ENCODE results near the gene CCDC85B. TPM values are rescaled to one million over a fixed set of nuclear protein-coding genes. Genes with fewer than 3 reads are reported as not detected.

Gene CCDC85B
- total RNA-seq, 4 donors from 2014 or later, result 16.0 to 34.3 (median 28.0) TPM

- WGBS, 2 donors, result 0 to 1% methylated on average over 14 to 22 of the region's 78 CpGs
- Histone ChIP-seq H3K4me1 (peaks cover 27 to 68% (median 29%) of the 10 kb centered on the region in 3 donors), H3K36me3 (peaks cover 17 to 50% (median 38%) of the 10 kb centered on the region in 3 donors), H3K9me3 (no peaks in the 10 kb centered on the region), H3K27me3 (no peaks in the 10 kb centered on the region), H3K4me3 (peak within 1 kb of the TSS; percentile 83 to 94 (median 86)), H3K27ac (peak within 1 kb of the TSS; percentile 96 to 98 (median 97))
- peak in 3 of 4 donors; percentile 33 to 77 (median 75) for TF ChIP-seq POLR2A (IDR thresholded peaks at IDR 0.05)
- TF ChIP-seq, protein P1, sequence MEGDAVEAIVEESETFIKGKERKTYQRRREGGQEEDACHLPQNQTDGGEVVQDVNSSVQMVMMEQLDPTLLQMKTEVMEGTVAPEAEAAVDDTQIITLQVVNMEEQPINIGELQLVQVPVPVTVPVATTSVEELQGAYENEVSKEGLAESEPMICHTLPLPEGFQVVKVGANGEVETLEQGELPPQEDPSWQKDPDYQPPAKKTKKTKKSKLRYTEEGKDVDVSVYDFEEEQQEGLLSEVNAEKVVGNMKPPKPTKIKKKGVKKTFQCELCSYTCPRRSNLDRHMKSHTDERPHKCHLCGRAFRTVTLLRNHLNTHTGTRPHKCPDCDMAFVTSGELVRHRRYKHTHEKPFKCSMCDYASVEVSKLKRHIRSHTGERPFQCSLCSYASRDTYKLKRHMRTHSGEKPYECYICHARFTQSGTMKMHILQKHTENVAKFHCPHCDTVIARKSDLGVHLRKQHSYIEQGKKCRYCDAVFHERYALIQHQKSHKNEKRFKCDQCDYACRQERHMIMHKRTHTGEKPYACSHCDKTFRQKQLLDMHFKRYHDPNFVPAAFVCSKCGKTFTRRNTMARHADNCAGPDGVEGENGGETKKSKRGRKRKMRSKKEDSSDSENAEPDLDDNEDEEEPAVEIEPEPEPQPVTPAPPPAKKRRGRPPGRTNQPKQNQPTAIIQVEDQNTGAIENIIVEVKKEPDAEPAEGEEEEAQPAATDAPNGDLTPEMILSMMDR (IDR thresholded peaks at IDR 0.05), result peak; percentile 74 to 95 (median 92)
- DNase-seq, result peak; percentile 84
- intact Hi-C loops (cut with DNase I), result no loop called here
Observed at GRCh38 chr11:65860278-65861164, 30.0 kb upstream of the CCDC85B start, which contains the start of gene MUS81. MUS81 (plus strand) TSS chr11:65860433; CDS start chr11:65860754, 321 bp downstream.

DNA sequence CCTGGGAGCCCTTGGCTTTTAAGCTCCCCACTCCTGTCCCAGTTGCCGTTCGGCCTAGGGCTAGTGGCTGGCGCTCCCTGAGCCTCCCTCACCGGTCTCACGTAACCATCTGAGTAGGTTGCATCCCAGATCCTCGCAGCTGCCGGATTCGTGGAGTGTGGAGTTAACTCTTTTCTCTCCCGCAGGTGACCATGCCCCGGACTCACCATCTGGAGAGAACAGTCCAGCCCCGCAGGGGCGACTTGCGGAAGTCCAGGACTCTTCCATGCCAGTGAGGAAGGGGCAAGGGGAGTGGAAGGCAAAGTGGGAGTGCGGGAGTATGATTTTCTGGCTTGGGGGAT lies 29.3 kb upstream of the CCDC85B start:
- DNase-seq, result no peak
- 0 to 7% methylated on average over 3 to 10 of the region's 14 CpGs for WGBS, 2 donors
- Histone ChIP-seq H3K27me3 (no peaks in the 10 kb centered on the region), H3K4me3 (peak overlapping the region; percentile 83 to 94 (median 86)), H3K4me1 (peaks cover 23 to 61% (median 26%) of the 10 kb centered on the region in 3 donors), H3K36me3 (peaks cover 17 to 50% (median 39%) of the 10 kb centered on the region in 3 donors), H3K27ac (peak overlapping the region; percentile 96 to 98 (median 97)), H3K9me3 (no peaks in the 10 kb centered on the region)
- intact Hi-C loops (cut with DNase I), result no loop called here
- TF ChIP-seq POLR2A (IDR thresholded peaks at IDR 0.05), result no peak
- TF ChIP-seq, protein P1 (IDR thresholded peaks at IDR 0.05), result no peak

DNA sequence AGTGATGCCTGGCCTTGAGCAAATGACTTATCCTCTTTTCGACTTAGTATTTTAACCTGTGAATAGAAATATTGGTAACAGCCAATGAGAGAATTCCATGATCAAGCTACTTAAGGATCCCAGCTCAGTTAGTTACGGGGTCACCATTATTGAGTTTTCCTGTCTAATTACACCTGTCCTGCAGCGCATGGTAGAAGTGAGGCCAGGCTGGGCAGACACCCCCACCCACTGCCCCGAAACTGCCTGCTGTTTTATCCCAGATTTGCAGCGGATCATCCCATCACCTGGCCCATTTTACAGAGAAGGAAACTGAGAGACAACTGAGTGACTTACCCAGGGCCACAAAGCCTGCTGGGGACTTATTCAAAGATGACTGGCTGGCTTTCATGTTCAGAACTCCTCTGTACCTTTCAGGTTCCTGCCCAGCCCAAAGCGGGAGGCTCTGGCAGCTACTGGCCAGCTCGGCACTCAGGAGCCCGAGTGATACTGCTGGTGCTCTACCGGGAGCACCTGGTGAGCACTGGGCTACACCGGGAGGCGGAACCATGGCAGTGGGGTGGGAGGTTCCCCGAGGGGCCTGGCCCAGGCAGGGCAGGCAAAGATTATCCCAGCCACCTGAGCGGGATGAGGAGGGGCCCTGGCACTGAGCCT lies 28.8 kb upstream of the CCDC85B start:
- no peak for DNase-seq
- TF ChIP-seq, protein P1 (IDR thresholded peaks at IDR 0.05), result no peak
- no peak for TF ChIP-seq POLR2A (IDR thresholded peaks at IDR 0.05)
- Histone ChIP-seq H3K4me3 (peak overlapping the region; percentile 83 to 94 (median 86)), H3K27ac (peak overlapping the region; percentile 96 to 98 (median 97)), H3K4me1 (peaks cover 17 to 56% (median 21%) of the 10 kb centered on the region in 3 donors), H3K27me3 (no peaks in the 10 kb centered on the region), H3K36me3 (peaks cover 17 to 52% (median 39%) of the 10 kb centered on the region in 3 donors), H3K9me3 (no peaks in the 10 kb centered on the region)
- WGBS, 2 donors, result 72 to 73% methylated on average over 5 of the region's 13 CpGs
- intact Hi-C loops (cut with DNase I), result no loop called here

GRCh38 chr11:65862191-65862735 lies 28.2 kb upstream of the CCDC85B start:
- H3K4me3 ChIP-seq, result no peak overlapping the region
- intact Hi-C loops (cut with DNase I), result no loop called here
- peak overlapping the region in 3 of 4 donors; percentile 96 to 98 (median 97) for H3K27ac ChIP-seq

More at GRCh38 chr11:65862191-65862735, 28.2 kb upstream of the CCDC85B start:
- Histone ChIP-seq H3K36me3 (peaks cover 17 to 58% (median 39%) of the 10 kb centered on the region in 3 donors), H3K27me3 (no peaks in the 10 kb centered on the region), H3K4me1 (peaks cover 16 to 52% (median 19%) of the 10 kb centered on the region in 3 donors), H3K9me3 (no peaks in the 10 kb centered on the region)
- no peak for DNase-seq
- TF ChIP-seq, protein P1 (IDR thresholded peaks at IDR 0.05), result no peak
- TF ChIP-seq POLR2A (IDR thresholded peaks at IDR 0.05), result no peak
- 92 to 100% methylated on average over 1 to 3 of the region's 5 CpGs for WGBS, 2 donors

Data from esophagus squamous epithelium (tissue), 5 donors.